ENCODE measurements around the gene PDPN. TPM values are rescaled to one million over a fixed set of nuclear protein-coding genes. Genes with fewer than 3 reads are reported as not detected.
"Not testable (repeated sequence)": the region's sequence is repeated elsewhere in the genome, so short reads cannot be mapped to it uniquely, and the experiment has no call there.

Gene PDPN
- total RNA-seq, 2 experiments from 2014 or later: not detected

GRCh38 chr1:13554798-13555197 is 28.8 kb upstream of the PDPN start:
- no peaks in the 10 kb centered on the region for H3K9me3 Mint-ChIP-seq
- no peak for DNase-seq
- no peaks in the 10 kb centered on the region for H3K27me3 Mint-ChIP-seq
- H3K27ac Mint-ChIP-seq: no peak overlapping the region
- no peak overlapping the region for H3K4me3 Mint-ChIP-seq
- H3K4me1 Mint-ChIP-seq: no peaks in the 10 kb centered on the region
- POLR2A ChIA-PET: no interaction called here
- no peaks in the 10 kb centered on the region for H3K36me3 Mint-ChIP-seq (ENCODE audit: low read depth)
- CTCF ChIA-PET: no interaction called here

GRCh38 chr1:13556224-13556764 is 27.3 kb upstream of the PDPN start:
- CTCF ChIA-PET: no interaction called here
- Mint-ChIP-seq H3K27me3 (no peaks in the 10 kb centered on the region), H3K9me3 (no peaks in the 10 kb centered on the region), H3K27ac (no peak overlapping the region), H3K4me1 (no peaks in the 10 kb centered on the region), H3K36me3 (ENCODE audit: low read depth) (no peaks in the 10 kb centered on the region), H3K4me3 (no peak overlapping the region)
- DNase-seq: no peak
- POLR2A ChIA-PET: no interaction called here

- POLR2A ChIA-PET: no interaction called here
- Mint-ChIP-seq H3K4me3 (no peak overlapping the region), H3K9me3 (no peaks in the 10 kb centered on the region), H3K27ac (no peak overlapping the region), H3K4me1 (no peaks in the 10 kb centered on the region), H3K36me3 (ENCODE audit: low read depth) (no peaks in the 10 kb centered on the region), H3K27me3 (no peaks in the 10 kb centered on the region)
- CTCF ChIA-PET: no interaction called here
- DNase-seq: no peak
Measured at GRCh38 chr1:13560541-13560940, 23.1 kb upstream of the PDPN start.

- H3K27me3 Mint-ChIP-seq; CTCF ChIA-PET; H3K4me1 Mint-ChIP-seq; H3K36me3 Mint-ChIP-seq (ENCODE audit: low read depth); DNase-seq; H3K4me3 Mint-ChIP-seq; H3K9me3 Mint-ChIP-seq; POLR2A ChIA-PET; H3K27ac Mint-ChIP-seq: not testable (repeated sequence)
Measured at GRCh38 chr1:13562981-13563380, 20.7 kb upstream of the PDPN start.

GRCh38 chr1:13564073-13564472 is 19.6 kb upstream of the PDPN start:
- no peak for DNase-seq

GRCh38 chr1:13570435-13570834 is 13.2 kb upstream of the PDPN start:
- POLR2A ChIA-PET; H3K4me1 Mint-ChIP-seq; DNase-seq; H3K4me3 Mint-ChIP-seq; CTCF ChIA-PET; H3K27me3 Mint-ChIP-seq; H3K36me3 Mint-ChIP-seq (ENCODE audit: low read depth); H3K27ac Mint-ChIP-seq; H3K9me3 Mint-ChIP-seq: not testable (repeated sequence)

More at GRCh38 chr1:13564073-13564472, 19.6 kb upstream of the PDPN start:
- Mint-ChIP-seq H3K4me3 (no peak overlapping the region), H3K27me3 (no peaks in the 10 kb centered on the region), H3K4me1 (no peaks in the 10 kb centered on the region), H3K27ac (no peak overlapping the region), H3K36me3 (ENCODE audit: low read depth) (no peaks in the 10 kb centered on the region), H3K9me3 (no peaks in the 10 kb centered on the region)
- CTCF ChIA-PET: no interaction called here
- POLR2A ChIA-PET: no interaction called here

- H3K27ac Mint-ChIP-seq: no peak overlapping the region
- CTCF ChIA-PET: no interaction called here
Measured at GRCh38 chr1:13570924-13571323, 12.7 kb upstream of the PDPN start.

GRCh38 chr1:13573586-13573985 is 10.0 kb upstream of the PDPN start:
- H3K9me3 Mint-ChIP-seq: no peaks in the 10 kb centered on the region
- DNase-seq: no peak
- no peak overlapping the region for H3K4me3 Mint-ChIP-seq
- peaks cover 6% of the 10 kb centered on the region for H3K27me3 Mint-ChIP-seq
- H3K4me1 Mint-ChIP-seq: no peaks in the 10 kb centered on the region
- H3K27ac Mint-ChIP-seq: no peak overlapping the region
- CTCF ChIA-PET: no interaction called here
- H3K36me3 Mint-ChIP-seq (ENCODE audit: low read depth): no peaks in the 10 kb centered on the region
- POLR2A ChIA-PET: no interaction called here

More at GRCh38 chr1:13570924-13571323, 12.7 kb upstream of the PDPN start:
- H3K4me3 Mint-ChIP-seq: no peak overlapping the region
- H3K4me1 Mint-ChIP-seq: no peaks in the 10 kb centered on the region
- no peaks in the 10 kb centered on the region for H3K9me3 Mint-ChIP-seq
- POLR2A ChIA-PET: no interaction called here
- no peaks in the 10 kb centered on the region for H3K36me3 Mint-ChIP-seq (ENCODE audit: low read depth)
- peaks cover 6% of the 10 kb centered on the region for H3K27me3 Mint-ChIP-seq
- DNase-seq: no peak

GRCh38 chr1:13576926-13577325 is 6.7 kb upstream of the PDPN start:
- DNase-seq: no peak
- H3K9me3 Mint-ChIP-seq: no peaks in the 10 kb centered on the region
- no peak overlapping the region for H3K27ac Mint-ChIP-seq
- ChIA-PET POLR2A (no interaction called here), CTCF (no interaction called here)
- H3K4me3 Mint-ChIP-seq: no peak overlapping the region
- H3K27me3 Mint-ChIP-seq: peaks cover 7% of the 10 kb centered on the region
- no peaks in the 10 kb centered on the region for H3K4me1 Mint-ChIP-seq
- H3K36me3 Mint-ChIP-seq (ENCODE audit: low read depth): no peaks in the 10 kb centered on the region

- Mint-ChIP-seq H3K27ac (no peak overlapping the region), H3K4me1 (no peaks in the 10 kb centered on the region), H3K36me3 (ENCODE audit: low read depth) (no peaks in the 10 kb centered on the region), H3K9me3 (no peaks in the 10 kb centered on the region), H3K27me3 (peaks cover 16% of the 10 kb centered on the region), H3K4me3 (no peak overlapping the region)
- ChIA-PET CTCF (no interaction called here), POLR2A (no interaction called here)
- DNase-seq: no peak
Measured at GRCh38 chr1:13577846-13578245, 5.8 kb upstream of the PDPN start.

- ChIA-PET POLR2A (no interaction called here), CTCF (no interaction called here)
- Mint-ChIP-seq H3K9me3 (no peaks in the 10 kb centered on the region), H3K4me3 (no peak overlapping the region), H3K4me1 (no peaks in the 10 kb centered on the region), H3K27ac (no peak overlapping the region), H3K27me3 (peaks cover 44% of the 10 kb centered on the region), H3K36me3 (ENCODE audit: low read depth) (no peaks in the 10 kb centered on the region)
- no peak for DNase-seq
Measured at GRCh38 chr1:13581446-13581845, 2.2 kb upstream of the PDPN start.

GRCh38 chr1:13582713-13583443 is 754 bp upstream of the PDPN start:
- Mint-ChIP-seq H3K4me1 (no peaks in the 10 kb centered on the region), H3K9me3 (no peaks in the 10 kb centered on the region), H3K27me3 (peaks cover 49% of the 10 kb centered on the region), H3K27ac (no peak overlapping the region), H3K36me3 (ENCODE audit: low read depth) (no peaks in the 10 kb centered on the region), H3K4me3 (no peak overlapping the region)
- CTCF ChIA-PET: no interaction called here
- POLR2A ChIA-PET: no interaction called here
- DNase-seq: no peak

GRCh38 chr1:13583966-13584791 is 547 bp downstream of the PDPN start:
- DNase-seq: no peak
- no peaks in the 10 kb centered on the region for H3K36me3 Mint-ChIP-seq (ENCODE audit: low read depth)
- H3K27ac Mint-ChIP-seq: no peak overlapping the region
- ChIA-PET CTCF (no interaction called here), POLR2A (no interaction called here)
- H3K4me1 Mint-ChIP-seq: no peaks in the 10 kb centered on the region
- H3K27me3 Mint-ChIP-seq: peaks cover 49% of the 10 kb centered on the region
- H3K9me3 Mint-ChIP-seq: no peaks in the 10 kb centered on the region
- H3K4me3 Mint-ChIP-seq: no peak overlapping the region

All from activated CD4-positive, alpha-beta memory T cell treated with anti-CD3 and anti-CD28 coated beads, Interleukin-2, amount 10 ng/mL, durations not matched to agents 7 days and 5 days (primary cell).